Loucy (cell line): Measurements from ENCODE around the gene ERICH4.

ENCODE experiments used
- H2AFZ ChIP-seq: fragments of 200-600 bp; sonication (generic); 2 replicates; pipeline ENCODE4 v1.6.0; 2016; ENCODE audit warnings: antibody characterized with exemption, mild to moderate bottlenecking, low read length, moderate library complexity
- H3F3A ChIP-seq: fragments of 200-600 bp; 2 replicates; pipeline ENCODE4 v1.6.0; 2016; ENCODE audit warnings: antibody characterized with exemption, low read depth, mild to moderate bottlenecking
- H3K27me3 ChIP-seq: fragments of 200-600 bp; sonication (generic); 2 replicates; pipeline ENCODE4 v1.6.1; 2014; ENCODE audit warnings: low read length, mild to moderate bottlenecking; ENCODE audit not compliant: insufficient read depth, poor library complexity, severe bottlenecking
- H3K36me3 ChIP-seq: fragments of 200-600 bp; sonication (generic); 2 replicates; pipeline ENCODE4 v1.6.1; 2016; ENCODE audit warnings: low read length; ENCODE audit not compliant: insufficient read depth
- H3K4me1 ChIP-seq: fragments of 200-600 bp; sonication (generic); 2 replicates; pipeline ENCODE4 v1.5.1; 2014; ENCODE audit warnings: low read length, mild to moderate bottlenecking; ENCODE audit not compliant: insufficient read depth, poor library complexity, severe bottlenecking
- H3K4me2 ChIP-seq: fragments of 200-600 bp; sonication (generic); 2 replicates; pipeline ENCODE4 v1.6.0; 2014; ENCODE audit warnings: antibody characterized with exemption, low read length, low read depth, mild to moderate bottlenecking; ENCODE audit not compliant: poor library complexity, severe bottlenecking
- H3K4me3 ChIP-seq: fragments of 200-600 bp; sonication (generic); 2 replicates; pipeline ENCODE4 v1.5.1; 2014; ENCODE audit warnings: low read length, mild to moderate bottlenecking, mixed read lengths; ENCODE audit not compliant: poor library complexity, severe bottlenecking
- H3K79me2 ChIP-seq: fragments of 200-600 bp; sonication (generic); 2 replicates; pipeline ENCODE4 v1.6.1; 2014; ENCODE audit warnings: low read length; ENCODE audit not compliant: insufficient read depth
- H3K9ac ChIP-seq: fragments of 200-600 bp; sonication (generic); 2 replicates; pipeline ENCODE4 v1.6.0; 2014; ENCODE audit warnings: mild to moderate bottlenecking, low read depth, low read length, moderate library complexity; ENCODE audit not compliant: poor library complexity, severe bottlenecking
- H3K9me2 ChIP-seq: fragments of 200-600 bp; sonication (generic); replicated peaks from 2 replicates; pipeline ENCODE4 v1.6.1; 2016; ENCODE audit warnings: low read depth, low read length, mixed read lengths
- H3K9me3 ChIP-seq: fragments of 200-600 bp; sonication (generic); 2 replicates; pipeline ENCODE4 v1.6.1; 2014; ENCODE audit warnings: mild to moderate bottlenecking, antibody characterized with exemption, low read length, low read depth; ENCODE audit not compliant: insufficient read depth
- H4K20me1 ChIP-seq: fragments of 200-600 bp; sonication (generic); 2 replicates; pipeline ENCODE4 v1.6.0; 2014; ENCODE audit warnings: antibody characterized with exemption, low read length, mild to moderate bottlenecking; ENCODE audit not compliant: insufficient read depth, poor library complexity, severe bottlenecking
- CTCF ChIP-seq: fragments of 200-600 bp; sonication (generic); conservative IDR thresholded peaks from 2 replicates; pipeline ENCODE4 v1.5.1; 2014; ENCODE audit warnings: mild to moderate bottlenecking, antibody characterized with exemption, low read length
- EZH2phosphoT487 ChIP-seq: fragments of 200-600 bp; IDR thresholded peaks from 2 replicates; pipeline ENCODE4 v1.6.1; 2018; ENCODE audit warnings: antibody characterized with exemption, mild to moderate bottlenecking, moderate library complexity, borderline replicate concordance

ERICH4 gene

GRCh38 chr19:41436674-41436951, 6.3 kb upstream of the ERICH4 start:
- H3K9ac ChIP-seq, result no peak overlapping the region

GRCh38 chr19:41437944-41438574, 4.9 kb upstream of the ERICH4 start:
- H3K9ac ChIP-seq, result peak overlapping the region; percentile 67
- H3K4me1 ChIP-seq, result peaks cover 12% of the 10 kb centered on the region
- peaks cover 17% of the 10 kb centered on the region; the same call in 1 of the 2 replicates for H3K79me2 ChIP-seq
- no peak overlapping the region for H3K4me3 ChIP-seq
- no peaks in the 10 kb centered on the region for H4K20me1 ChIP-seq
- peak overlapping the region; percentile 91 for H3K4me2 ChIP-seq
- H2AFZ ChIP-seq, result no peak overlapping the region
- H3F3A ChIP-seq, result no peaks in the 10 kb centered on the region
- H3K27me3 ChIP-seq, result no peaks in the 10 kb centered on the region
- no peaks in the 10 kb centered on the region for H3K9me2 ChIP-seq
- no peaks in the 10 kb centered on the region for H3K9me3 ChIP-seq
- H3K36me3 ChIP-seq, result peaks cover 1% of the 10 kb centered on the region; the same call in 1 of the 2 replicates
- no peak for TF ChIP-seq EZH2phosphoT487

More at GRCh38 chr19:41436674-41436951, 6.3 kb upstream of the ERICH4 start:
- TF ChIP-seq CTCF (no peak), EZH2phosphoT487 (no peak)
- H2AFZ ChIP-seq, result no peak overlapping the region
- no peak overlapping the region for H3K4me3 ChIP-seq
- H3K9me2 ChIP-seq, result no peaks in the 10 kb centered on the region
- H3K9me3 ChIP-seq, result no peaks in the 10 kb centered on the region
- no peaks in the 10 kb centered on the region for H4K20me1 ChIP-seq
- peaks cover 12% of the 10 kb centered on the region for H3K4me1 ChIP-seq
- no peaks in the 10 kb centered on the region for H3F3A ChIP-seq
- H3K27me3 ChIP-seq, result no peaks in the 10 kb centered on the region
- H3K4me2 ChIP-seq, result no peak overlapping the region
- H3K79me2 ChIP-seq, result peaks cover 17% of the 10 kb centered on the region; the same call in 1 of the 2 replicates
- peaks cover 12% of the 10 kb centered on the region; the same call in 1 of the 2 replicates for H3K36me3 ChIP-seq

- Histone ChIP-seq H3K4me1 (peaks cover 12% of the 10 kb centered on the region), H3K4me2 (peak within 1 kb of the TSS; percentile 91), H3K9me2 (no peaks in the 10 kb centered on the region), H3K9ac (peak within 1 kb of the TSS; percentile 67), H3K36me3 (no peaks in the 10 kb centered on the region), H3K79me2 (peaks cover 17% of the 10 kb centered on the region; the same call in 1 of the 2 replicates), H4K20me1 (no peaks in the 10 kb centered on the region), H3F3A (no peaks in the 10 kb centered on the region), H3K4me3 (peak within 1 kb of the TSS; percentile 89), H2AFZ (peak within 1 kb of the TSS; percentile 85), H3K9me3 (no peaks in the 10 kb centered on the region), H3K27me3 (no peaks in the 10 kb centered on the region)
- TF ChIP-seq EZH2phosphoT487 (no peak), CTCF (peak; percentile 72)
Measured at GRCh38 chr19:41439441-41440222, 3.3 kb upstream of the ERICH4 start, which contains the start of gene DMAC2. Gene DMAC2, minus strand, starts transcription at chr19:41439912. Its CDS starts 13 bp downstream, at chr19:41439899.
